HG02610 (cell line): ENCODE data around the gene RYR1.
"Not testable (repeated sequence)": the region's sequence is repeated elsewhere in the genome, so short reads cannot be mapped to it uniquely, and the experiment has no call there.

Experiments used
- ATAC-seq: cut with Tn5 transposase; IDR thresholded peaks from one replicate; pipeline ENCODE4 v1.9.1; 2021; ENCODE audit warnings: mild to moderate bottlenecking, moderate library complexity; ENCODE audit not compliant: unreplicated experiment

The RYR1 gene

DNA sequence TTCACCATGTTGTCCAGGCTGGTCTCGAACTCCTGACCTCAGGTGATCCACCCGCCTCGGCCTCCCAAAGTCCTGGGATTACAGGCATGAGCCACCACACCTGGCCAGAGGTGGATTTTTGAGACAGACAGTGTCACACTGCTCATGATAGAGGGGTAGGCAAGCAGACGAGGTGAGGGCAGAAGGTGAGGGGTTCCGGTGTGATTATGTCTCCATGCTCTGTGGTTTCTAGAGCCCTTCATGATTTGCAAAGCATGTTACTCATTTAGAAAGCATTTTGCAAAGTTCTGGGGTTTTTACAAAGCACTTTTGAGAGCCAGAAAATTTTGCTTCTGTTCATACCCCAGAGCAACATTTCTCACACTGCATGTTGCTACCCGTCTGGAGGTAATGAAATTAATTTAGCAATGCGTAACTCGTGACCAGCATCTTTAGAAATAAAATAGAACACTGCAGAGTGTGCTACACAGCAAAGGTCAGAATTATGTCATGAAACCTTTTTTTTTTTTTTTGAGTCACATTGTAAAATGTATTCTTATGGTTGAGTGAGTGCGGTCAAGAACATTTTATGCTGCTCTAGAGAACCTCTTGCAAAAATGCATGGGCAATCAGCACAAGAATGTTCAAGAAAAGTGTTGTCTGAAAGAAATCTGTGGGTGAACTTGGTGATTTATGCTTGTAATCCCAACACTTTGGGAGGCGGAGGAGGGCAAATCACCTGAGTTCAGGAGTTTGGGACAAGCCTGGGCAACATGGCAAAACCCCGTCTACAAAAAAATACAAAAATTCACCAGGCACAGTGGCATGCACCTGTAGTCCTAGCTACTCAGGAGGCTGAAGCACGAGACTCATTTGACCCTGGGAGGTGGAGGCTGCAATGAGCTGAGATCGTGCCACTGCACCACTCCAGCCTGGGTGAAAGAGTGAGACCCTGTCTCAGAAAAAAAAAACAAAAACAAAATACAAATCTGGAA, 126.2 kb downstream of the RYR1 start:
- peak; percentile 76 for ATAC-seq

GRCh38 chr19:38561053-38561606, 127.6 kb downstream of the RYR1 start:
- ATAC-seq: no peak

GRCh38 chr19:38561658-38562057, 128.2 kb downstream of the RYR1 start:
- ATAC-seq: no peak

- no peak for ATAC-seq
Measured at GRCh38 chr19:38562096-38562495, 128.6 kb downstream of the RYR1 start.

DNA sequence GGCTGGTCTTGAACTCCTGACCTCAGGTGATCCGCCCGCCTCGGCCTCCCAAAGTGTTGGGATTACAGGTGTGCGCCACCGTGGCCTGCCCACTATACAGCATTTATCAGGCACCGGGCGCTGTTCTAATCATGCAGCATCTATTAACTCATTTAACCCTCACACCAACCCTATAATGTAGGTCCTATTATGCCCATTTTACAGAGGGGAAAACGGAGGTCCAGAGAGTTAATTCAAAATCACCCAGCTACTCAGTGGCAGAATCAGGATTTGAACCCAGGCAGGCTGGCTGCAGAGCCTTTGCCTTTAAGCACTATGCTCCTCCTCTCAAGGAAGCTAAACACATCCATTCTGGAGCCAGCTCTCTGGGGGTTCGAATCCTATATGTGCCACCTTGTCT, 130.0 kb downstream of the RYR1 start:
- no peak for ATAC-seq

DNA sequence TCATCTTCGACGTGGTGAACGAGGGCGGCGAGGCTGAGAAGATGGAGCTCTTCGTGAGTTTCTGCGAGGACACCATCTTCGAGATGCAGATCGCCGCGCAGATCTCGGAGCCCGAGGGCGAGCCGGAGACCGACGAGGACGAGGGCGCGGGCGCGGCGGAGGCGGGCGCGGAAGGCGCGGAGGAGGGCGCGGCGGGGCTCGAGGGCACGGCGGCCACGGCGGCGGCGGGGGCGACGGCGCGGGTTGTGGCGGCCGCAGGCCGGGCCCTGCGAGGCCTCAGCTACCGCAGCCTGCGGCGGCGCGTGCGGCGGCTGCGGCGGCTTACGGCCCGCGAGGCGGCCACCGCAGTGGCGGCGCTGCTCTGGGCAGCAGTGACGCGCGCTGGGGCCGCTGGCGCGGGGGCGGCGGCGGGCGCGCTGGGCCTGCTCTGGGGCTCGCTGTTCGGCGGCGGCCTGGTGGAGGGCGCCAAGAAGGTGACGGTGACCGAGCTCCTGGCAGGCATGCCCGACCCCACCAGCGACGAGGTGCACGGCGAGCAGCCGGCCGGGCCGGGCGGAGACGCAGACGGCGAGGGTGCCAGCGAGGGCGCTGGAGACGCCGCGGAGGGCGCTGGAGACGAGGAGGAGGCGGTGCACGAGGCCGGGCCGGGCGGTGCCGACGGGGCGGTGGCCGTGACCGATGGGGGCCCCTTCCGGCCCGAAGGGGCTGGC, 131.6 kb downstream of the RYR1 start:
- ATAC-seq: no peak

DNA sequence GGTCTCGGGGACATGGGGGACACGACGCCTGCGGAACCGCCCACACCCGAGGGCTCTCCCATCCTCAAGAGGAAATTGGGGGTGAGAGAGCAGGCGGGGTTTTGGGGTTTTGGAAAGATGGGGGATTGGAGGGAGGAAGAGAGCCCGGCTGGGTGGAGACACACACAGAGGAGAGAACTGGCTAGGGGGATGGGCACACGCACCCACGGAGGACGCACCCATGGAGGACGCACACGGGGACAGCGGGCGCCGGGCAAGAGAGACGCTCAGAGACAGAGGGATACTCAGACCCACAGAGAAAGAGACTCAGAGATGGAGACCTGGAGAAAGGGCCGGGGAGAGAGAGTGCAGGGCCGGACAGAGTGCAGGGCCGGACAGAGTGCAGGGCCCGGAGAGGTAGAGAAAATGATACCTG, 132.2 kb downstream of the RYR1 start:
- no peak for ATAC-seq

- ATAC-seq: no peak
Measured at GRCh38 chr19:38569368-38569983, 136.0 kb downstream of the RYR1 start.

GRCh38 chr19:38571682-38572081, 138.2 kb downstream of the RYR1 start:
- no peak for ATAC-seq

GRCh38 chr19:38577826-38578225, 144.3 kb downstream of the RYR1 start:
- no peak for ATAC-seq

GRCh38 chr19:38579304-38579703, 145.8 kb downstream of the RYR1 start:
- not testable (repeated sequence) for ATAC-seq

DNA sequence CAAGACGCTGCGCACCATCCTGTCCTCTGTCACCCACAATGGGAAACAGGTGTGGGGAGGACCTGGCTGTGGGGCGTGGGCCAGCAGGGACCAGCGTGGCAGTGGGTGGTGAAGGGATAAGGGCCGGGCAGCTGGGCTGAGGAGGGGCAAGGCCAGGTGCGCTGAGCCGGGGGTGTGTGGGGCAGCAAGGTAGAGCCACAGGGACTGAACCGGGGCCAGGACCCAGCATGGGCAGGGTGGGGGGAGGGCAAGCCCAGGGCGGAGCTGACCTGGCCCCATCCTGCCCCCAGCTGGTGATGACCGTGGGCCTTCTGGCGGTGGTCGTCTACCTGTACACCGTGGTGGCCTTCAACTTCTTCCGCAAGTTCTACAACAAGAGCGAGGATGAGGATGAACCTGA, 146.6 kb downstream of the RYR1 start:
- no peak for ATAC-seq

DNA sequence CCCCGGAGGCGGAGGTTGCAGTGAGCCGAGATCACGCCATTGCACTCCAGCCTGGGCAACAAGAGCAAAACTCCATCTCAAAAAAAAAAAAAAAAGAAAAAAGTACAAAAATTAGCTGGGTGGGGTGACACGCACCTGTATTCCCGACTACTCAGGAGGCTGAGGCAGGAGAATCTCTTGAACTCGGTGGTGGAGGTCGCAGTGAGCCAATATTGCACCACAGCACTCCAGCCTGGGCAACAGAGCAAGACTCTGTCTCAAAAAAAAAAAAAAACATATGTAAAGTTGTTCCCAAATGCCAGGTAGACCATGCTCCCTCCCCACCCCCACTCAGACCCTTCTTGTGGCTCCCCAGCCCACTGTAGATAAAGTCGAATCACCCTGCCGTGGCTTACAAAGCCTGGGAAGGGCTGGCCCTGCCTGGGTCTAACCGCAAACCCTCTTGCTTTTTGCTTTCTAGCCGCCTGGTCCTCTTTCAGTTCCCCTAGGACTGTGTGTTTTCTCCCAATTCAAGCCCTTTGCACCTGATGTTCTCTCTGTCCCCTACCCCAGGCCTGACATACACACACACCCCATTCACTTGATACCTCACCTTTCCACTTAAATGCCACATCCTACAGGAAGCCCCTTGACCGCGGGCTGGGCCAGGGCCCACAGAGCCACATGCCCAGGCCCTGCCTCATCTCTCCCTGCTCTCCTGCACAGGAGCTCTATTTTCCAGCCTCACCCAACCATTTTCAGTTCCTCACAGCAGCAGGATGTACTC, 149.9 kb downstream of the RYR1 start:
- ATAC-seq: peak; percentile 71

DNA sequence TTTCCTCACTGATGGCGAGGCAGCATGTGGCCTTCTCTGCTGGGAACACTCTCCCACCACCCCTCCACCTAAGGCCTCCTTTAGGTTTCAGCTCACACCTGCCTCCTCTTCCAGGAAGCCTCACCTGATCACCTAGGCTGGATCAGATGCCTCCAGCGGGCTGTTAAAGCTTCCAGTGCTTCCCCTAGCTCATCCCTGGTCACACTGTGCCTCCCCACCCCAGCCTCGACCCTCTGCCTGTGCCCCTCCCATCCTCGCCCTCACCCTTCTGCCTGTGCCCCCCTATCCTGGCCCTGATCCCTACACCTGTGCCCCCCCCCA, 150.5 kb downstream of the RYR1 start:
- ATAC-seq: no peak

DNA sequence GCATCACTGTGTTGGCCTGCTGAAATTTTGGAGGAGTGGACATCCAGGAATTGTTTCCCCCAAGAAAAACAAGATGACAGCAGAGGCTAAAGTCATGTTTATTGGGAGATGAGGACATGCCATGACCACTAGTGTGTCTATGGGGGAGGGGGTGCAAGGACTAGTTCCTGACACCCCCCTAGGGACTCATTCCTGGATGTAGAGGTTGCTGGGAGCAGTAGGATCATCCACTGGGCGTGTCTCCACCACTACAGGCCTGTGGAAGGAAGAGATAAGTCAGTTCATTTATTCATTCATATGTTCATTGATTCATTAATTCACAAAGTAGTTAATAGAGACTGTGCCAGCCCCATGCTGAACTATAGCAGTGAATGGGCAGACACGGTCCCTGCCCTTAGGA, 154.1 kb downstream of the RYR1 start:
- ATAC-seq: no peak

DNA sequence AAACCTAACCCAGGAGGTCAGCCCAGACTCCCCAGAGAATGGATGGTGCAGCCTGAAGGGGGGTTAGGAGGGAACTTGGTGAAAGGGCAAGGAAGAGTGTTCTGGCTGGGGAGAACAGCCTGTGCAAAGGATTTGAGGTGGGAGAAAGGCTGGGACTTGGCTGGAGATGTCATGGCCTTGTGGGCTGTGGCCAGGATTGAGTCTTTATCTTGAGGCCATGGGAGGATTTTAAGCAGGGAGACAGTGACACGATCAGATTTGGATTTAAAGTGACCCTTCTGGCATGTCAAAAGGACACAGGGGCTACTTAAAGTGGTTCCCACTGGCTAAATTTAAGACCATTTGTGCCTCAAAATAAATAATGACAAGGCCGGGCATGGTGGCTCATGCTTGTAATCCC, 154.6 kb downstream of the RYR1 start:
- ATAC-seq: no peak

- no peak for ATAC-seq
Measured at GRCh38 chr19:38592940-38593339, 159.4 kb downstream of the RYR1 start.

DNA sequence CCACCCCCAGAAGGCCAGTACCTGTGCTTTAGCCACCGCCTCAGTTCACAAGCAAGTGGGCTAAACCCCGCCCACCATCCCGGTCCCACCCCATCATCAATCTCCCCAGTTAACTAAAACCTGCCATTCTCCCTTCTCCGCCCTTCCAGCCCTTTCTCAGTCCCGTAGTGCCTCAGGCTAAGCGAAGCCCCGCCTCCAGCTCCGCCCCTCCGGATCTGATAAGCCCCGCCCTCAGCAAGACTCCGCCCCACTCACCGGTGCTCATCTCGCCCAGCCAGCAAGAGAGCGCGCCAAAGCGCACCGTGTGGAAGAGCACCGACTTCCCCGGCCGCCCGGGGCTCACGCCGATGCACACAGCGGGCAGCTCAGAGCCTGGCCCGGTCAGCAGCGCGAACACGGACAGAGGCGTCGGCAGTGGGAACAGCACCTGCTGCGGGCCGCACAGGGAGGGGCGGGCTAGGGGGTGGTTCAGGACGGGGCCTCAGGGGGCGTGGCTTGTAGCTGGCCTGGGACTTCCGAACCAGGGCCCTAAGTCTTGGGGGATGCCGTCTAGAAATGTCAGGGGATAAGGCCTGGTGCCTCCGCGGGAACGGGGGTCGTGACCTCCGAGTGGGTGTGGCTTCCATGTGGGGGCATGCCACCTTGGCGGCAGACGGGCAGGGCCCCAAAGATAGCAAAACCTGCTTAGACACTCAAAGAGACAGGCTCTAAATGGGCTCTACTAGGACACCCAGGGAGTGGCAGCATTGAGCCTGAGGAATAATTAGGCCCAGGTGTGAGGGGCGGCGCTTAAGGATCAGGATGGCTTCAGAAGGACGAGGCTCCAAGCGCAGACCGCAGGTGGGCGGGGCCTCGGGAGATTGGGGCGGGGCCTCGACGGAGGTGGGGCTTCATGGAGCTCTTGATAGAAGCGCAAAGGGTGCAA, 162.8 kb downstream of the RYR1 start:
- ATAC-seq: no peak

DNA sequence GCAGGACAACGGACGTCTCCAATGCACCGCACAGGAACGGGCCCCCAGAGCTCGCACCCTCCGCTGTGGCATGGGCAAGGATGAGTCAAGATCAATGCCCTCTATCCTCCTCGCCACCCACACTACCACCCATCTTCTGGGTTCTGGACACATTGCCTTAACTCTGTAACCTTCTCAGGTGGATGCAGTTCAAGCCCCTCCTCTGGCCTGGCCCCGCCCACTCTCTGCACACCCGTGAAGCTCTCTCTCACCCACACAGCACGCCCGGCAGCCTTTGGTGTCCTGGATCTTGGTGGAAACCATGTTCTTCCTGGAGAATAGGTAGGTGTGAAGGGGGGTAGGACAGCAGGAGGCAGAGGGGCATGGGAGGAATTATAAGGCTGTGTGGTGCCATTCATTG, 163.6 kb downstream of the RYR1 start:
- ATAC-seq: no peak

DNA sequence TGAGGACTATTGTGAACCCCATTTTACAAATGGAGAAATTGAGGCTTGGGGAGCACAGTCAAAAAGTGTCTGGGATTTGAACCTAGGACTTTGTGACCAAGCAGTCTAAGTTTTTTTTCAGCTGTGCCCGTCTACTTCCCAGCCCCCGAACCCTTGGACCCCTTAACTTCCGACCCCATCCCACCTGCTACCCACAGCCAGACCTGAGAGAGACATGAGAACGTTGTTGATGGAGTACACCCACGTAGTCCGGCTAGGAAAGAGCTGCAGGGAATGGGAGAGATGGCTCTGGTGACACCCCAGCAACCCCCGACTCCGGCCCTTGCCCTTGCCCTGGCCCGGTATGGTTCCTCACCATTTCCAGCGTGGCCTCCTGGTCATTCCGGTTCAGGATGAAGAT, 166.2 kb downstream of the RYR1 start:
- no peak for ATAC-seq
